ENCODE data around the gene FKBP9. TPM values are rescaled to one million over a fixed set of nuclear protein-coding genes. Genes with fewer than 3 reads are reported as not detected.

FKBP9 gene
- total RNA-seq, 3 donors from 2014 or later, result 74.9 to 236 (median 100) TPM

GRCh38 chr7:32930378-32930777 lies 26.9 kb upstream of the FKBP9 start:
- H3K4me1 ChIP-seq, result no peaks in the 10 kb centered on the region
- intact Hi-C loops (cut with DNase I; ENCODE audit: low total_unique reads), result no loop called here
- no peaks in the 10 kb centered on the region for H3K9me3 ChIP-seq
- no peaks in the 10 kb centered on the region for H3K36me3 ChIP-seq
- TF ChIP-seq, protein P1, sequence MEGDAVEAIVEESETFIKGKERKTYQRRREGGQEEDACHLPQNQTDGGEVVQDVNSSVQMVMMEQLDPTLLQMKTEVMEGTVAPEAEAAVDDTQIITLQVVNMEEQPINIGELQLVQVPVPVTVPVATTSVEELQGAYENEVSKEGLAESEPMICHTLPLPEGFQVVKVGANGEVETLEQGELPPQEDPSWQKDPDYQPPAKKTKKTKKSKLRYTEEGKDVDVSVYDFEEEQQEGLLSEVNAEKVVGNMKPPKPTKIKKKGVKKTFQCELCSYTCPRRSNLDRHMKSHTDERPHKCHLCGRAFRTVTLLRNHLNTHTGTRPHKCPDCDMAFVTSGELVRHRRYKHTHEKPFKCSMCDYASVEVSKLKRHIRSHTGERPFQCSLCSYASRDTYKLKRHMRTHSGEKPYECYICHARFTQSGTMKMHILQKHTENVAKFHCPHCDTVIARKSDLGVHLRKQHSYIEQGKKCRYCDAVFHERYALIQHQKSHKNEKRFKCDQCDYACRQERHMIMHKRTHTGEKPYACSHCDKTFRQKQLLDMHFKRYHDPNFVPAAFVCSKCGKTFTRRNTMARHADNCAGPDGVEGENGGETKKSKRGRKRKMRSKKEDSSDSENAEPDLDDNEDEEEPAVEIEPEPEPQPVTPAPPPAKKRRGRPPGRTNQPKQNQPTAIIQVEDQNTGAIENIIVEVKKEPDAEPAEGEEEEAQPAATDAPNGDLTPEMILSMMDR (IDR thresholded peaks at IDR 0.05), result no peak
- TF ChIP-seq POLR2AphosphoS5 (IDR thresholded peaks at IDR 0.05) (no peak), POLR2A (IDR thresholded peaks at IDR 0.05) (no peak)
- H3K4me3 ChIP-seq, result no peak overlapping the region
- DNase-seq (ENCODE audit: low spot score in 2 of 2), result no peak
- H3K27me3 ChIP-seq, result no peaks in the 10 kb centered on the region
- H3K27ac ChIP-seq, result no peak overlapping the region

DNA sequence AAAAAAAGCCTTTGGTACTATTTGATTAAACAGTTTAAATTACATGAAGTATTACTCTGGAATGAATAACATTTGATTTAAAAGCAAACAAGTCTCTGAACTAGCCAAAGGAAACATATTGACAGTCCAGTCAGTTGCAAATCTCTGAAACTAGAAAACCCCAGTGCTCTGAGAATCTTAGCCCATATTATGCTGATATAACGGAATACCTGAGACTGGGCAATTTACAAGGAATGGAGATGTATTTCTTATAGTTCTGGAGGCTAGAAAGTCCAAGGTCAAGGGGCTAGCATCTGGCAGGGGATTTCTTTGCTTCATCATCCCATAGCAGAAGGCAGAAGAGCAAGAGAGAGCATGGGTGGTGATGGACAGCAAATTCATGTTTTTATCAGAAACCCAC lies 21.7 kb upstream of the FKBP9 start:
- Histone ChIP-seq H3K4me1 (no peaks in the 10 kb centered on the region), H3K27ac (no peak overlapping the region), H3K9me3 (no peaks in the 10 kb centered on the region), H3K36me3 (no peaks in the 10 kb centered on the region), H3K4me3 (no peak overlapping the region), H3K27me3 (no peaks in the 10 kb centered on the region)
- TF ChIP-seq, protein P1 (IDR thresholded peaks at IDR 0.05), result no peak
- TF ChIP-seq POLR2A (IDR thresholded peaks at IDR 0.05) (no peak), POLR2AphosphoS5 (IDR thresholded peaks at IDR 0.05) (no peak)
- intact Hi-C loops (cut with DNase I; ENCODE audit: low total_unique reads), result no loop called here
- no peak for DNase-seq (ENCODE audit: low spot score in 2 of 2)

- Histone ChIP-seq H3K9me3 (no peaks in the 10 kb centered on the region), H3K4me3 (no peak overlapping the region), H3K27me3 (no peaks in the 10 kb centered on the region), H3K27ac (no peak overlapping the region), H3K4me1 (peaks cover 0 to 2% of the 10 kb centered on the region in 2 donors), H3K36me3 (no peaks in the 10 kb centered on the region)
- intact Hi-C loops (cut with DNase I; ENCODE audit: low total_unique reads), result no loop called here
- no peak for DNase-seq (ENCODE audit: low spot score in 2 of 2)
- TF ChIP-seq POLR2A (IDR thresholded peaks at IDR 0.05) (no peak), POLR2AphosphoS5 (IDR thresholded peaks at IDR 0.05) (no peak)
- TF ChIP-seq, protein P1 (IDR thresholded peaks at IDR 0.05), result no peak
Measured at GRCh38 chr7:32936689-32937088, 20.6 kb upstream of the FKBP9 start.

- no peak for DNase-seq (ENCODE audit: low spot score in 2 of 2)
- intact Hi-C loops (cut with DNase I; ENCODE audit: low total_unique reads), result no loop called here
- no peak overlapping the region for H3K4me3 ChIP-seq
- H3K27ac ChIP-seq, result no peak overlapping the region
- no peaks in the 10 kb centered on the region for H3K27me3 ChIP-seq
- peaks cover 0 to 4% of the 10 kb centered on the region in 2 donors for H3K4me1 ChIP-seq
- H3K9me3 ChIP-seq, result no peaks in the 10 kb centered on the region
- TF ChIP-seq POLR2AphosphoS5 (IDR thresholded peaks at IDR 0.05) (no peak), POLR2A (IDR thresholded peaks at IDR 0.05) (no peak)
- TF ChIP-seq, protein P1 (IDR thresholded peaks at IDR 0.05), result no peak
- H3K36me3 ChIP-seq, result no peaks in the 10 kb centered on the region
Measured at GRCh38 chr7:32937344-32938174, 19.7 kb upstream of the FKBP9 start.

- no peaks in the 10 kb centered on the region for H3K27me3 ChIP-seq
- peaks cover 0 to 4% of the 10 kb centered on the region in 2 donors for H3K4me1 ChIP-seq
- no peak for TF ChIP-seq POLR2AphosphoS5 (IDR thresholded peaks at IDR 0.05)
- TF ChIP-seq, protein P1 (IDR thresholded peaks at IDR 0.05), result no peak
- TF ChIP-seq POLR2A (IDR thresholded peaks at IDR 0.05), result no peak
- DNase-seq (ENCODE audit: low spot score in 2 of 2), result no peak
- peak overlapping the region; percentile 63 to 86 (median 86) for H3K4me3 ChIP-seq
- no peaks in the 10 kb centered on the region for H3K9me3 ChIP-seq
- peak overlapping the region; percentile 88 to 93 for H3K27ac ChIP-seq
- intact Hi-C loops (cut with DNase I; ENCODE audit: low total_unique reads), result no loop called here
- H3K36me3 ChIP-seq, result no peaks in the 10 kb centered on the region
Measured at GRCh38 chr7:32941181-32941580, 16.1 kb upstream of the FKBP9 start.

Data from breast epithelium (tissue), 4 donors.